ENCODE data around the gene PRSS35.
"Not testable (repeated sequence)": the region's sequence is repeated elsewhere in the genome, so short reads cannot be mapped to it uniquely, and the experiment has no call there.

Gene PRSS35

GRCh38 chr6:83518816-83519480 lies 6.6 kb downstream of the PRSS35 start:
- FAIRE-seq: no peak

DNA sequence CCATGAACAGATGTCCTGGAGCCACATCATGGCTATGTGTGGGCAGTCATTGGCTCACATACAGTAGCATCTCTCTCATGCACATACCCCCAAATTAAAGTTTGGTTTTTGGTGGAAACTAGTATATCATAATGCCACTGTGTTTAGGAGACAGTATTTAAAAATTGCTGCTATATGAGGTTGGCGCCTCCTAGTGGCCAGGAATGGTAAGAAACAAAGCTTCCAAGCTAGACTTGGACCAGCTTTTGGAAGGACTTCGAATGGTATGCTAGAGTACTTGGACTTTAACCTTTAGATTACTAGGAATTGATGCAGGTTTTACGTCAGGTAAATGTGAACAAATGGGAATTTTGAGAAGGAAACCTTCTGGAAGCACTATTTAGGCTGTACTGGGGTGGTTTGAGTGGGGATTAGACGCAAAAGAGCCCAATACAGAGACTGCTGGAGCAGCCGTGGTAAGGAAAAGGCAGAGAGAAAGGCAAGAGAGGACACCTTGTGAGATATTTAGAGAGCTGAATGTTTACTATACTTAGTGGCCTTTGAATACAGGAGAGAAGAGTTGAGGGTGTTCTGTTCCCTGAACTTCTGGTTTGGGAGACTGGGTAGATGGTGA lies 23.8 kb downstream of the PRSS35 start:
- no peak for FAIRE-seq

DNA sequence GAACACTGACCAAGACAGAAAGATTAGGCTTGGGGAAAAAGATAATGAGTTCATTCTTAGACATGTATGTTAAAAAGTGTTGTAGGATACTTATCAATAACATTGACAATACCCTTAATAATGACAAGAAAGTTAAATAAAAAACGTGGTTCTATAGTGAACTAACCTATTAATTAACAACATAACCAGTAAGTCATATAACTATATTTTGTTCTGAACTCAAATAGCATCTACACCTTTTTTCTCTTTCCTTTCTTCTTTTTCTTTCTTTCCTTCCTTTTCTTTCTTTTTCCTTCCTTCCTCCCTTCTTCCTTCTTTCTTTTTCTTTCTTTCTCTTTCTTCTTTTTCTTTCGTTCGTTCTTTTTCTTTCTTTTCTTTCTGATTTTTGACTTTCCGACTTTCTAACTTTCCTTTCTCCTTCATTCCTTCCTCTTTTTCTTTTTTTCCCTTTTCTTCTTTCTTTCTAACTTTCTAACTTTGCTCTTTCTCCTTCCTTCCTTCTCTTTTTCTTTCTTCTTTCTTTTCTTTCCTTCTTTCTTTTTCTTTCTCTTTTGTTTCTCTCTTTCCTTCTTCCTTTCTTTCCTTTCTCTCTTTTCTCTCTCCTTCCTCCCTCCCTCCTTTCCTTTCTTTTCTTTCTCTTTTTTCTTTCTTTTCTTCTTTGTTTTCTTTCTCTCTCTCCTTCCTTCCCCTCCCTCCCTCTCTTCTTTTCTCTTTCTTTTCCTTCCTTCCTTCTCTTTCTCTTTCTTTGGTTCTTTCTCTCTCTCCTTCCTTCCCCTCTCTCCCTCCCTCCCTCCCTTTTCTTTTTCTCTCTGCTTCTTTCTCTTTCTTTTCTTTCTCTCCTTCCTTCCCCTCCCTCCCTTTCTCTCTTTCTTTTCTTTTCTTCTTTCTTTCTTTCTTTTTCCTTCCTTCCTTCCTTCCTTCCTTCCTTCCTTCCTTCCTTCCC lies 24.6 kb downstream of the PRSS35 start:
- FAIRE-seq: no peak

GRCh38 chr6:83539678-83540077 lies 27.3 kb downstream of the PRSS35 start:
- no peak for FAIRE-seq

GRCh38 chr6:83546636-83547035 lies 34.3 kb downstream of the PRSS35 start:
- FAIRE-seq: no peak

DNA sequence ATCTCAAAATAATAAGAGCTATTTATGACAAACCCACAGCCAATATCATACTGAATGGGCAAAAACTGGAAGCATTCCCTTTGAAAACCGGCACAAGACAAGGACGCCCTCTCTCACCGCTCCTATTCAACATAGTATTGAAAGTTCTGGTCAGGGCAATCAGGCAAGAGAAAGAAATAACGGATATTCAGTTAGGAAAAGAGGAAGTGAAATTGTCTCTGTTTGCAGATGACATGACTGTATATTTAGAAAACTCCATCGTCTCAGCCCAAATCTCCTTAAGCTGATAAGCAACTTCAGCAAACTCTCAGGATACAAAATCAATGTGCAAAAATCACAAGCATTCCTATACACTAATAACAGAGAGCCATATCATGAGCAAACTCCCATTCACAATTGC lies 38.1 kb downstream of the PRSS35 start:
- not testable (repeated sequence) for FAIRE-seq

GRCh38 chr6:83551748-83552147 lies 39.4 kb downstream of the PRSS35 start:
- FAIRE-seq: not testable (repeated sequence)

- no peak for FAIRE-seq
These were observed 44.5 kb downstream of the PRSS35 start for GRCh38 chr6:83556871-83557270.

DNA sequence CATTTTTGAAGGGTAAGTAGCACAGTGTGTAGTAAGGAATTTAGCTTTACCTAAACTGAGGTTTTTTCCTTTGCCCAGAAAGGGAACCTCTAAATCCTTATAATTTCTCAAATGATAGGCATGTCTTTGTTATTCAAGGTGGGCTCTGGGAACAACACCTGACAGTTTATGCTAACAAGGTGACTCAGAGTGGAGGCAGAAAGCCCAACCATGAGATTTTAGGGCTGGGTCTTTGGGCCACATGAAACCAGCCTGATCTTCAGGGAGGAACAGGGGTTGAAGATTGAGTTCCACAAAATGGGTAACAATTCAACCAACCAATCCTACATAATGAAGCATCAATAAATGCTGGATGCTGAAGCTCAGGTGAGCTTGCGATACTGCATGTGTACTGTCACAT lies 46.6 kb downstream of the PRSS35 start:
- no peak for FAIRE-seq

DNA sequence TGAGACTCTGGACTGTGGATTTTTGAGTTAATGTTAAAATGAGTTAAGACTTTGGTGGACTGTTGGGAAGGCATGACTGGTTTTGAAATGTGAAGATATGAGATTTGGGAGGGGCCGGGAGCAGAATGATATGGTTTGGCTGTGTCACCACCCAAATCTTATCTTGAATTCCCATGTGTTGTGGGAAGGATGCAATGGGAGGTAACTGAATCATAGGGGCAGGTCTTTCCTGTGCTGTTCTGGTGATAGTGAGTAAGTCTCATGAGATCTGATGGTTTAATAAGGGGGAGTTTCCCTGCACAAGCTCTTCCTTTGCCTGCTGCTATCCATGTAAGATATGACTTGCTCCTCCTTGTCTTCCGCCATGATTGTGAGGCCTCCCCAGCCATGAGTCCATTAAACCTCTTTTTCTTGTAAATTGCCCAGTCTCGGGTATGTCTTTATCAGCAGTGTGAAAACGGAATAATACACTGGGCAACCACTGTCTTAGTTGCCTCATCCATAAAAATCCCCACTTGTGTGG lies 59.4 kb downstream of the PRSS35 start:
- not testable (repeated sequence) for FAIRE-seq

DNA sequence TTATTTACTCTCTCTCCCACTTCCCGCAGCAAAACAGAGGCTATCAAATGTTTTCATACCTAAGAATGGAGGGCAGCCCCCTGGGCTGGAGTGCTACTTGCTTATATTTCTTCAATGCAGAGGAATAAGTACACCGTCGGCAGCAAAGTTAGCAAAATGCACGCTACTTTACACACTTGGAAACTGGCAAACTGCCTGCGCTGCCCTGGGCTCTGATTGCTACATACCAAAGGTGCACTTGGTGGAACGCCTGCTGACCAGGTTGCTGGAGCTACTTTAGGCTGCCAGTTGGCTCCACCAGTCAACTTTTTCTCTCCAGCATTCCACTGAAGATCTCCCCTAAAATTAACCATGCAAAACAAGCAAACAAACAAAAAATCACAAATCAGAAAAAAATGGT lies 62.4 kb downstream of the PRSS35 start:
- no peak for FAIRE-seq

Data from colon (tissue), 2 donors.